Measurements from ENCODE around the gene PEAK1.

The PEAK1 gene

DNA sequence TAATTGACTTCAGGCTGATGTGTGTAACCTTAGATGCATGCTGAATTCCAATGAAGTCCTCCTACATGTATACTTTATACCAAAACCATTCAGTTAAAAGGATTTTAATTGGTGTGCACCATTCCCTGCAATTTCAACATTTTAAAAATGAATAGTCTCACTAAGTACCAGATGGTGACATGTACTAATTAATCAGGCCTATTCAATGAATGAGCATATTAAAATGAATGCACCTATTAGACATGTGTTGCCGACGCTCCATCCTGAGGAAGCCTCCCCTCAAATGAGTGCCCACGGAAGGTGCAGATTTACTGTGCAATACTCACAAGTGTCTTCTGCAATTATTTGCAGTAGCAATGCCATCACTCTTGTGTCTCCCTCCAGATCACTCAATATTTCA lies 224.3 kb downstream of the PEAK1 start:
- Histone ChIP-seq H3K4me2 (no peak overlapping the region), H3K27me3 (ENCODE audit: insufficient read depth, low read depth) (no peaks in the 10 kb centered on the region), H3K36me3 (ENCODE audit: insufficient read depth) (no peaks in the 10 kb centered on the region), H2AFZ (ENCODE audit: low read depth) (no peak overlapping the region), H4K20me1 (ENCODE audit: insufficient read depth) (no peaks in the 10 kb centered on the region), H3K27ac (no peak overlapping the region), H3K4me3 (IDR thresholded peaks at IDR 0.05; ENCODE audit: insufficient read depth, low read depth, low read length) (no peak overlapping the region), H3K9ac (no peak overlapping the region), H3K79me2 (ENCODE audit: insufficient read depth, low read depth) (no peaks in the 10 kb centered on the region), H3K4me1 (ENCODE audit: low read depth, poor library complexity, severe bottlenecking) (no peaks in the 10 kb centered on the region)
- TF ChIP-seq, protein P1, sequence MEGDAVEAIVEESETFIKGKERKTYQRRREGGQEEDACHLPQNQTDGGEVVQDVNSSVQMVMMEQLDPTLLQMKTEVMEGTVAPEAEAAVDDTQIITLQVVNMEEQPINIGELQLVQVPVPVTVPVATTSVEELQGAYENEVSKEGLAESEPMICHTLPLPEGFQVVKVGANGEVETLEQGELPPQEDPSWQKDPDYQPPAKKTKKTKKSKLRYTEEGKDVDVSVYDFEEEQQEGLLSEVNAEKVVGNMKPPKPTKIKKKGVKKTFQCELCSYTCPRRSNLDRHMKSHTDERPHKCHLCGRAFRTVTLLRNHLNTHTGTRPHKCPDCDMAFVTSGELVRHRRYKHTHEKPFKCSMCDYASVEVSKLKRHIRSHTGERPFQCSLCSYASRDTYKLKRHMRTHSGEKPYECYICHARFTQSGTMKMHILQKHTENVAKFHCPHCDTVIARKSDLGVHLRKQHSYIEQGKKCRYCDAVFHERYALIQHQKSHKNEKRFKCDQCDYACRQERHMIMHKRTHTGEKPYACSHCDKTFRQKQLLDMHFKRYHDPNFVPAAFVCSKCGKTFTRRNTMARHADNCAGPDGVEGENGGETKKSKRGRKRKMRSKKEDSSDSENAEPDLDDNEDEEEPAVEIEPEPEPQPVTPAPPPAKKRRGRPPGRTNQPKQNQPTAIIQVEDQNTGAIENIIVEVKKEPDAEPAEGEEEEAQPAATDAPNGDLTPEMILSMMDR (conservative IDR thresholded peaks at IDR 0.05; ENCODE audit: low read depth, low read length): no peak

GRCh38 chr15:77192451-77192850 lies 227.5 kb downstream of the PEAK1 start:
- Histone ChIP-seq H3K79me2 (ENCODE audit: insufficient read depth, low read depth) (no peaks in the 10 kb centered on the region), H2AFZ (ENCODE audit: low read depth) (no peak overlapping the region), H3K4me3 (IDR thresholded peaks at IDR 0.05; ENCODE audit: insufficient read depth, low read depth, low read length) (no peak overlapping the region), H3K36me3 (ENCODE audit: insufficient read depth) (no peaks in the 10 kb centered on the region), H3K4me1 (ENCODE audit: low read depth, poor library complexity, severe bottlenecking) (peaks cover 9% of the 10 kb centered on the region), H4K20me1 (ENCODE audit: insufficient read depth) (no peaks in the 10 kb centered on the region), H3K27me3 (ENCODE audit: insufficient read depth, low read depth) (no peaks in the 10 kb centered on the region), H3K9ac (no peak overlapping the region), H3K4me2 (no peak overlapping the region), H3K27ac (no peak overlapping the region)
- TF ChIP-seq, protein P1 (conservative IDR thresholded peaks at IDR 0.05; ENCODE audit: low read depth, low read length): no peak

GRCh38 chr15:77191230-77191834 lies 228.6 kb downstream of the PEAK1 start:
- no peak overlapping the region for H3K4me3 ChIP-seq (IDR thresholded peaks at IDR 0.05; ENCODE audit: insufficient read depth, low read depth, low read length)

GRCh38 chr15:77187751-77188464 lies 232.0 kb downstream of the PEAK1 start:
- TF ChIP-seq, protein P1 (conservative IDR thresholded peaks at IDR 0.05; ENCODE audit: low read depth, low read length): no peak
- H3K36me3 ChIP-seq (ENCODE audit: insufficient read depth): no peaks in the 10 kb centered on the region
- H3K27ac ChIP-seq: no peak overlapping the region
- H2AFZ ChIP-seq (ENCODE audit: low read depth): no peak overlapping the region
- no peaks in the 10 kb centered on the region for H3K27me3 ChIP-seq (ENCODE audit: insufficient read depth, low read depth)
- H3K4me2 ChIP-seq: 0 out of 2 replicates have a peak overlapping the region, but pooled peaks have one; percentile 7
- no peaks in the 10 kb centered on the region for H4K20me1 ChIP-seq (ENCODE audit: insufficient read depth)
- no peak overlapping the region for H3K9ac ChIP-seq
- no peak overlapping the region for H3K4me3 ChIP-seq (IDR thresholded peaks at IDR 0.05; ENCODE audit: insufficient read depth, low read depth, low read length)
- peaks cover 22% of the 10 kb centered on the region for H3K4me1 ChIP-seq (ENCODE audit: low read depth, poor library complexity, severe bottlenecking)
- no peaks in the 10 kb centered on the region for H3K79me2 ChIP-seq (ENCODE audit: insufficient read depth, low read depth)

More at GRCh38 chr15:77191230-77191834, 228.6 kb downstream of the PEAK1 start:
- Histone ChIP-seq H3K9ac (no peak overlapping the region), H4K20me1 (ENCODE audit: insufficient read depth) (no peaks in the 10 kb centered on the region), H3K27me3 (ENCODE audit: insufficient read depth, low read depth) (no peaks in the 10 kb centered on the region), H3K79me2 (ENCODE audit: insufficient read depth, low read depth) (no peaks in the 10 kb centered on the region), H3K36me3 (ENCODE audit: insufficient read depth) (no peaks in the 10 kb centered on the region), H3K27ac (no peak overlapping the region), H2AFZ (ENCODE audit: low read depth) (no peak overlapping the region), H3K4me1 (ENCODE audit: low read depth, poor library complexity, severe bottlenecking) (peaks cover 20% of the 10 kb centered on the region), H3K4me2 (no peak overlapping the region)
- TF ChIP-seq, protein P1 (conservative IDR thresholded peaks at IDR 0.05; ENCODE audit: low read depth, low read length): no peak

Data from KMS-11 (cell line).